ENCODE data around the gene RELCH. TPM values are rescaled to one million over a fixed set of nuclear protein-coding genes. Genes with fewer than 3 reads are reported as not detected.

Gene RELCH
- total RNA-seq, 1 donor from 2014 or later: 21.6 TPM

GRCh38 chr18:62187543-62188510 lies 772 bp downstream of the RELCH start:
- DNase-seq (ENCODE audit: low read depth): peak; percentile 22

- no peak for DNase-seq (ENCODE audit: low read depth)
Measured at GRCh38 chr18:62189208-62189607, 2.2 kb downstream of the RELCH start.

- DNase-seq (ENCODE audit: low read depth): no peak
Measured at GRCh38 chr18:62196079-62196478, 9.0 kb downstream of the RELCH start.

- DNase-seq (ENCODE audit: low read depth): no peak
Measured at GRCh38 chr18:62196980-62197379, 9.9 kb downstream of the RELCH start.

- no peak for DNase-seq (ENCODE audit: low read depth)
Measured at GRCh38 chr18:62198259-62198658, 11.2 kb downstream of the RELCH start.

GRCh38 chr18:62199629-62200028 lies 12.6 kb downstream of the RELCH start:
- no peak for DNase-seq (ENCODE audit: low read depth)

GRCh38 chr18:62200121-62200914 lies 13.3 kb downstream of the RELCH start:
- DNase-seq (ENCODE audit: low read depth): no peak

GRCh38 chr18:62201870-62202269 lies 14.8 kb downstream of the RELCH start:
- no peak for DNase-seq (ENCODE audit: low read depth)

GRCh38 chr18:62205824-62206223 lies 18.8 kb downstream of the RELCH start:
- DNase-seq (ENCODE audit: low read depth): no peak

- DNase-seq (ENCODE audit: low read depth): no peak
Measured at GRCh38 chr18:62206593-62206992, 19.5 kb downstream of the RELCH start.

GRCh38 chr18:62209046-62209445 lies 22.0 kb downstream of the RELCH start:
- no peak for DNase-seq (ENCODE audit: low read depth)

- no peak for DNase-seq (ENCODE audit: low read depth)
Measured at GRCh38 chr18:62210138-62210537, 23.1 kb downstream of the RELCH start.

- DNase-seq (ENCODE audit: low read depth): no peak
Measured at GRCh38 chr18:62211325-62211828, 24.3 kb downstream of the RELCH start.

- no peak for DNase-seq (ENCODE audit: low read depth)
Measured at GRCh38 chr18:62214790-62215189, 27.7 kb downstream of the RELCH start.

- DNase-seq (ENCODE audit: low read depth): no peak
Measured at GRCh38 chr18:62224229-62224628, 37.2 kb downstream of the RELCH start.

- DNase-seq (ENCODE audit: low read depth): no peak
Measured at GRCh38 chr18:62226047-62226446, 39.0 kb downstream of the RELCH start.

GRCh38 chr18:62236252-62236651 lies 49.2 kb downstream of the RELCH start:
- DNase-seq (ENCODE audit: low read depth): no peak

GRCh38 chr18:62239475-62239874 lies 52.4 kb downstream of the RELCH start:
- DNase-seq (ENCODE audit: low read depth): no peak

GRCh38 chr18:62242955-62243354 lies 55.9 kb downstream of the RELCH start:
- DNase-seq (ENCODE audit: low read depth): no peak

GRCh38 chr18:62245177-62245576 lies 58.1 kb downstream of the RELCH start:
- DNase-seq (ENCODE audit: low read depth): no peak

GRCh38 chr18:62245699-62246098 lies 58.6 kb downstream of the RELCH start:
- no peak for DNase-seq (ENCODE audit: low read depth)

- no peak for DNase-seq (ENCODE audit: low read depth)
Measured at GRCh38 chr18:62248313-62248712, 61.3 kb downstream of the RELCH start.

Data from myocyte (in vitro differentiated cells).